Measurements from ENCODE around the gene SPRTN. TPM values are rescaled to one million over a fixed set of nuclear protein-coding genes. Genes with fewer than 3 reads are reported as not detected.

Gene SPRTN
- total RNA-seq, 1 donor from 2014 or later: 9.6 TPM

DNA sequence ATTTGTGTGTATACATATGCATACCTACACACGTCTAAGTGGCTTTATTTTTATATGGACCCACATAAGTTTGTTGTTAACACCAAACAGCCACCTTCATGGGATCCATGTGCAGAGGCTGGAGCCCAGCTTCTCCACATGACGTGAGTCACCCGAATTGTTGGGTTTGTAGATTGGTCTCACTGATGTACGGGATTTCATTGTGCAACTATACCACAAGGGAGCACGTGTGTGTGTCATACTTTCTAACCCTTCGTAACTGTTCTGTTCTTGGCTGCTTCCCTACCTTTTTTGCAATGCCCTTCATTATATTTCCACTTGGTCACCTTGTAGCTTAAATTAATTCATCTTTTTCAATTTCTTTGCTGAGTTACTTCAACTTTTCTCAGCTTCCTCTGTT lies 21.0 kb downstream of the SPRTN start:
- DNase-seq (no peak), ATAC-seq (peak; percentile 81)
- intact Hi-C loops (cut with DNase I): loop anchor here (5.0 kb wide), 1 partner anchor 243 kb away; no protein-coding TSS in a partner anchor
- Histone ChIP-seq H3K4me3 (no peak overlapping the region), H3K36me3 (no peaks in the 10 kb centered on the region), H3K27ac (no peak overlapping the region), H3K9me3 (no peaks in the 10 kb centered on the region), H3K27me3 (no peaks in the 10 kb centered on the region), H3K4me1 (no peaks in the 10 kb centered on the region)
- TF ChIP-seq, protein P1, sequence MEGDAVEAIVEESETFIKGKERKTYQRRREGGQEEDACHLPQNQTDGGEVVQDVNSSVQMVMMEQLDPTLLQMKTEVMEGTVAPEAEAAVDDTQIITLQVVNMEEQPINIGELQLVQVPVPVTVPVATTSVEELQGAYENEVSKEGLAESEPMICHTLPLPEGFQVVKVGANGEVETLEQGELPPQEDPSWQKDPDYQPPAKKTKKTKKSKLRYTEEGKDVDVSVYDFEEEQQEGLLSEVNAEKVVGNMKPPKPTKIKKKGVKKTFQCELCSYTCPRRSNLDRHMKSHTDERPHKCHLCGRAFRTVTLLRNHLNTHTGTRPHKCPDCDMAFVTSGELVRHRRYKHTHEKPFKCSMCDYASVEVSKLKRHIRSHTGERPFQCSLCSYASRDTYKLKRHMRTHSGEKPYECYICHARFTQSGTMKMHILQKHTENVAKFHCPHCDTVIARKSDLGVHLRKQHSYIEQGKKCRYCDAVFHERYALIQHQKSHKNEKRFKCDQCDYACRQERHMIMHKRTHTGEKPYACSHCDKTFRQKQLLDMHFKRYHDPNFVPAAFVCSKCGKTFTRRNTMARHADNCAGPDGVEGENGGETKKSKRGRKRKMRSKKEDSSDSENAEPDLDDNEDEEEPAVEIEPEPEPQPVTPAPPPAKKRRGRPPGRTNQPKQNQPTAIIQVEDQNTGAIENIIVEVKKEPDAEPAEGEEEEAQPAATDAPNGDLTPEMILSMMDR (IDR thresholded peaks at IDR 0.05): no peak

DNA sequence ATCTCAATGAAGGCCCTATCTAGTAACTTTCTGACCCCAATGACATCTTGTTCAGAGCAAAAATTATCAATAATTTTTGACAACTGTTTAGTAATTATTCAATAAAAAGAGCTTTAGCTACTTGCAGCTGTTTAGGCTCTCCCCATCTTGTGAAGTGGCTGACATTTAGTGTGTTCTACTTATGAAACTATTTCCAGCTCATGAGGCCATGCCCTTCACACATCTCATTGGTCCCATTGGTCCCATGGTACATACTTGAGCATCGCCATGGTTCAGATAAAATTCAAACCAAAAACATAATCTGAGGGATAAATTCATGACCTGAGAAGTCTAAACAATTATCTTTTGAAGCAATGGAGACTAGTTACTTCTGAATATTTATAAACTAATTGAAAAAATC lies 24.2 kb downstream of the SPRTN start:
- H3K4me3 ChIP-seq: no peak overlapping the region
- DNase-seq (no peak), ATAC-seq (no peak)
- H3K27ac ChIP-seq: no peak overlapping the region
- H3K4me1 ChIP-seq: no peaks in the 10 kb centered on the region
- TF ChIP-seq, protein P1 (IDR thresholded peaks at IDR 0.05): no peak
- intact Hi-C loops (cut with DNase I): no loop called here
- no peaks in the 10 kb centered on the region for H3K27me3 ChIP-seq
- H3K36me3 ChIP-seq: peaks cover 11% of the 10 kb centered on the region
- no peaks in the 10 kb centered on the region for H3K9me3 ChIP-seq

DNA sequence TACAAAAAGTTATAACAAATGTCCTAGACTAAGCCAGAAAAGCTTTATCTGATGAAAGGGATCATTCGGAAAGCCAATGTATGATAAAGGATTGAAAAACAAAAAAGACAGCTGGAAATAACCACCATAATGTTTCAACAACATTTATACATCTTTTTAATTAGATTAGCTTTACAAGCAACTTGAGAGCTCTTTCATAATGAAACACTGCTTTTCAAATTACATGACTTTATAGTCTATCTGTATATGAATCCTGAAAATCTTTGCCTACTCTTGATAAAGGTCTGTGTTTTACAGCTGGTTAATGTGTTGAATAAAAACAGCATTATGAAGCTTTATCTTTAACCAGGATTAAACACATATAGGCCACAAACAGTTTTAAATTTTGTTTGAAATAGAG lies 25.5 kb downstream of the SPRTN start:
- Histone ChIP-seq H3K4me1 (no peaks in the 10 kb centered on the region), H3K27me3 (no peaks in the 10 kb centered on the region), H3K27ac (no peak overlapping the region), H3K4me3 (no peak overlapping the region), H3K36me3 (peaks cover 23% of the 10 kb centered on the region), H3K9me3 (no peaks in the 10 kb centered on the region)
- DNase-seq (no peak), ATAC-seq (no peak)
- intact Hi-C loops (cut with DNase I): no loop called here
- TF ChIP-seq, protein P1 (IDR thresholded peaks at IDR 0.05): no peak

DNA sequence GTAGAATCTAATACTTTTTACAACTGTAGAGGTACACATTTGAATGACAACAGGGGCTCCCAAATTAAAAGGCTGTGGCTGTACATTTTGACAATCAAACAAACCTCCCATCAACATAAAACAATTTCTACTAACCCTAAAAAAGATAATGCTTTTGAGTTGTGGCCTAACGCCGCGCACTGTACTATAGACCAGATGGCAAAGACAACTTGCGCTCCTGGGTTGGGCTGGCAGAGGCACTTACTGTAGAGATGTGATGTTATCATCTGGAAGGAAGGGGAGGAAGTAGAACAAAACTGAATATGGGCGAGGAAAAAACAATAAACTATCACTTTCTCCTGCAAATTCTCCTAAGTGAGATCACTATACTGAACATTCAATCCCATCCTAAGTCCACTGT lies 26.1 kb downstream of the SPRTN start:
- intact Hi-C loops (cut with DNase I): no loop called here
- Histone ChIP-seq H3K9me3 (no peaks in the 10 kb centered on the region), H3K27ac (no peak overlapping the region), H3K36me3 (peaks cover 27% of the 10 kb centered on the region), H3K4me1 (no peaks in the 10 kb centered on the region), H3K4me3 (no peak overlapping the region), H3K27me3 (no peaks in the 10 kb centered on the region)
- ATAC-seq (no peak), DNase-seq (no peak)
- TF ChIP-seq, protein P1 (IDR thresholded peaks at IDR 0.05): no peak

DNA sequence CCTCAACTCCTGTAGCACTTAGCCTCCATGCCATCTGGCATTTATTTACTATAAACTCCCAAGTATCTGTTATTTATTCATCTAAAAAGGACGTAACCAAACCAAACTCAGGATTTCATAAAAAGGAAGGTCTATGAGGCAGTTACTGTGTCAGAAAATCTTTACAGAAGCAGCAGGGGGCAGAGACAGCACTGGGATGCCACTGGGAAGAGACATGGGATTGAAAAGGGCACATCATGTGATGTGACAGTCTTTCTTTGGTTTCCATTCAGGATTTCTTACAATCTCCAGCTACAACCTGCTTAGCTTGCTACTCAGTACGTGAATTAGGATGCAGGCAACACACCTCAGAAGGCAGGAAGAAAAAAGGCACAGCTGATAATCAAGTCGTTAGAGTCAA lies 31.2 kb downstream of the SPRTN start:
- no peaks in the 10 kb centered on the region for H3K4me1 ChIP-seq
- H3K4me3 ChIP-seq: no peak overlapping the region
- ATAC-seq (no peak), DNase-seq (no peak)
- peaks cover 34% of the 10 kb centered on the region for H3K36me3 ChIP-seq
- intact Hi-C loops (cut with DNase I): no loop called here
- no peak overlapping the region for H3K27ac ChIP-seq
- no peaks in the 10 kb centered on the region for H3K27me3 ChIP-seq
- TF ChIP-seq, protein P1 (IDR thresholded peaks at IDR 0.05): no peak
- H3K9me3 ChIP-seq: no peaks in the 10 kb centered on the region

DNA sequence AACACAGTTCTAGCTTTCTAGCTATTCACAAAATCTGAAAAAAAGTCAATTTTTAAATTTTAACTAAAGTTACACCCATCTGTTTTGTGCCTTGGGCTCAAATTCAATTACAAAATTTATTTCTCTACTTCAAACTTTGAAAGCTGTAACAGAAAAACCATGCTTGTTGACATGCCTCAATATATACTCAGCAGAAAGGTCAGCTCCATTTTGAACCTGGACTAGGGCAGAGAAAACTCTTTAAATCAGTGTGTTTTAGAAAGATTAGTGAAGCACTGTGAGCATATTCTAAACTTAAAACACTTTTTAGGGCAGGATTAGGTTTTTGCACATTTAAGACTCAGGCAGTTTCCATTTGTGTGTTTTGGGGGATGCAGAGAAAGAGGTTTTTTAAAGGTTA lies 34.4 kb downstream of the SPRTN start:
- H3K27ac ChIP-seq: no peak overlapping the region
- peaks cover 7% of the 10 kb centered on the region for H3K4me1 ChIP-seq
- TF ChIP-seq, protein P1 (IDR thresholded peaks at IDR 0.05): no peak
- no peak overlapping the region for H3K4me3 ChIP-seq
- DNase-seq: no peak
- no peaks in the 10 kb centered on the region for H3K27me3 ChIP-seq
- H3K36me3 ChIP-seq: peaks cover 21% of the 10 kb centered on the region
- intact Hi-C loops (cut with DNase I): no loop called here
- no peaks in the 10 kb centered on the region for H3K9me3 ChIP-seq
- no peak for ATAC-seq
